ENCODE measurements around the gene TMEM131.
"Not testable (repeated sequence)": the region's sequence is repeated elsewhere in the genome, so short reads cannot be mapped to it uniquely, and the experiment has no call there.

The TMEM131 gene

DNA sequence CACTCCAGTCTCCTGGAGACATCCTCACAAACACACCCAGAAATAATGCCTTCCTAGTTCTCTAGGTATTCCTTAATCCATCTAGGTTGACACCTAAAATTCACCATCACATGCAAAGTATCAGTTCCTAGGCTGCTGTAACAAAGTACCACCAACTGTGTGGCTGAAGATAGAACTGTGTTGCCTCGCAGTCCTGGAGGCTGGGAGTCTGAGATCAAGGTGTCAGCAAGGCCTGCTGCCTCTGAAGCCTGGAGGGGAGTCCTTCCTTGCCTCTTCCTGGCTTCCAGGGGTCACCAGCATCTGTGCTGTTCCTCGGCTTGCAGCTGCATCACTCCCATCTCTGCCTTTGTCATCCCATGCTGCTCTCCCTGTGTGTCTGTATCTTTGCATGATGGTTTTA is 36.3 kb upstream of the TMEM131 start:
- Histone ChIP-seq H3K27me3 (ENCODE audit: control insufficient read depth in 1 of 2, insufficient read depth in 2 of 2, low read length in 2 of 2) (no peaks in the 10 kb centered on the region), H3K36me3 (ENCODE audit: insufficient read depth, low read length) (no peaks in the 10 kb centered on the region), H3K9me3 (ENCODE audit: low read length) (no peaks in the 10 kb centered on the region), H3K27ac (ENCODE audit: low read depth, low read length) (no peak overlapping the region), H3K4me3 (ENCODE audit: low read depth in 1 of 2, low read length in 2 of 2) (no peak overlapping the region), H3K4me1 (ENCODE audit: insufficient read depth, low read length) (peaks cover 9% of the 10 kb centered on the region), H3K9ac (ENCODE audit: low read length) (no peak overlapping the region)

GRCh38 chr2:98029718-98030222 is 34.0 kb upstream of the TMEM131 start:
- no peaks in the 10 kb centered on the region for H3K4me1 ChIP-seq (ENCODE audit: insufficient read depth, low read length)
- H3K4me3 ChIP-seq (ENCODE audit: low read depth in 1 of 2, low read length in 2 of 2): no peak overlapping the region
- H3K27me3 ChIP-seq (ENCODE audit: control insufficient read depth in 1 of 2, insufficient read depth in 2 of 2, low read length in 2 of 2): no peaks in the 10 kb centered on the region
- no peak overlapping the region for H3K9ac ChIP-seq (ENCODE audit: low read length)
- no peaks in the 10 kb centered on the region for H3K36me3 ChIP-seq (ENCODE audit: insufficient read depth, low read length)
- H3K27ac ChIP-seq (ENCODE audit: low read depth, low read length): no peak overlapping the region
- no peaks in the 10 kb centered on the region for H3K9me3 ChIP-seq (ENCODE audit: low read length)

DNA sequence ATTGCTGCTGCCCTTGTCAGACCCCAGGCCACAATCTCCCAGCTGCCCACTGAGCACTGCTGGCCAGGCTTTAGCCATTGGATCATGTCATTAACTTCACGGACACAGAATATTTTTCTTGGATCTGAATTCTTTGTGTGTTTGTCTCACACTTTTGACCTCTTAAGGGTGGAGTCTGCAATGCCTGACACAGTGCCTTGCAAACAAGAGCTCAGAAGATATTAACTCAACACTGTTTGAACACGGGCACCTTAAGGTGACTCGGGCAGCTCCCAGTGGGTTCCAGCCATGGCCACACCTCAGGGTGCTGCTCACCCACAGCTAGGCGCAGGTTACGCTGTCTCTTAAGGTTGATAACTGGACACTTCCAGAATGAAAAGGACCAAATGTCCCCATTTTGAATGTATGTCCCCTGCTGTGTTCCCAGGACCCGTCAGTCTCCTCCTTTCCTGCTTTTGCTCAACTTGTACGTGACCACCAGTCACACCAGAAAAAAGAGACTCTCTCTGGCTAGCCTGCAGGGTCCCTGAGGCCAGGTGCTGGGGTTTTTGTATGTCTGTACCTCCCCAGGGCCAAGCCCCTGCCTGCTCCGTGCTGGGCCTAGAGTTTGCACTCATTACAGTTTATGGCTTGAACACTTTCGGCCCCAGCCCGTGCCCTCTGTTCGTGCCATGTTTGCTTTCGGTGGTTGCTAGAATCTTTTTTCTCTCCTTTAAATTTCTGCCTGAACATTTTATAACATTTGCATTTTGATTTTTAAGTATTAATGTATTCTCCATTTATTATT is 33.4 kb upstream of the TMEM131 start:
- Histone ChIP-seq H3K36me3 (ENCODE audit: insufficient read depth, low read length) (no peaks in the 10 kb centered on the region), H3K27me3 (ENCODE audit: control insufficient read depth in 1 of 2, insufficient read depth in 2 of 2, low read length in 2 of 2) (no peaks in the 10 kb centered on the region), H3K4me3 (ENCODE audit: low read depth in 1 of 2, low read length in 2 of 2) (no peak overlapping the region), H3K4me1 (ENCODE audit: insufficient read depth, low read length) (no peaks in the 10 kb centered on the region), H3K9ac (ENCODE audit: low read length) (no peak overlapping the region), H3K9me3 (ENCODE audit: low read length) (no peaks in the 10 kb centered on the region), H3K27ac (ENCODE audit: low read depth, low read length) (no peak overlapping the region)

- Histone ChIP-seq H3K27ac (ENCODE audit: low read depth, low read length) (no peak overlapping the region), H3K4me3 (ENCODE audit: low read depth in 1 of 2, low read length in 2 of 2) (no peak overlapping the region), H3K4me1 (ENCODE audit: insufficient read depth, low read length) (no peaks in the 10 kb centered on the region), H3K9ac (ENCODE audit: low read length) (no peak overlapping the region), H3K9me3 (ENCODE audit: low read length) (no peaks in the 10 kb centered on the region), H3K36me3 (ENCODE audit: insufficient read depth, low read length) (no peaks in the 10 kb centered on the region), H3K27me3 (ENCODE audit: control insufficient read depth in 1 of 2, insufficient read depth in 2 of 2, low read length in 2 of 2) (no peaks in the 10 kb centered on the region)
Measured at GRCh38 chr2:98028101-98028561, 32.4 kb upstream of the TMEM131 start.

GRCh38 chr2:98027538-98027937 is 31.8 kb upstream of the TMEM131 start:
- Histone ChIP-seq H3K9ac (ENCODE audit: low read length) (no peak overlapping the region), H3K4me1 (ENCODE audit: insufficient read depth, low read length) (no peaks in the 10 kb centered on the region), H3K36me3 (ENCODE audit: insufficient read depth, low read length) (no peaks in the 10 kb centered on the region), H3K9me3 (ENCODE audit: low read length) (no peaks in the 10 kb centered on the region), H3K4me3 (ENCODE audit: low read depth in 1 of 2, low read length in 2 of 2) (no peak overlapping the region), H3K27ac (ENCODE audit: low read depth, low read length) (no peak overlapping the region), H3K27me3 (ENCODE audit: control insufficient read depth in 1 of 2, insufficient read depth in 2 of 2, low read length in 2 of 2) (no peaks in the 10 kb centered on the region)

GRCh38 chr2:98026927-98027522 is 31.3 kb upstream of the TMEM131 start:
- Histone ChIP-seq H3K9me3 (ENCODE audit: low read length) (no peaks in the 10 kb centered on the region), H3K27me3 (ENCODE audit: control insufficient read depth in 1 of 2, insufficient read depth in 2 of 2, low read length in 2 of 2) (no peaks in the 10 kb centered on the region), H3K27ac (ENCODE audit: low read depth, low read length) (no peak overlapping the region), H3K4me3 (ENCODE audit: low read depth in 1 of 2, low read length in 2 of 2) (no peak overlapping the region), H3K9ac (ENCODE audit: low read length) (no peak overlapping the region), H3K36me3 (ENCODE audit: insufficient read depth, low read length) (no peaks in the 10 kb centered on the region), H3K4me1 (ENCODE audit: insufficient read depth, low read length) (no peaks in the 10 kb centered on the region)

DNA sequence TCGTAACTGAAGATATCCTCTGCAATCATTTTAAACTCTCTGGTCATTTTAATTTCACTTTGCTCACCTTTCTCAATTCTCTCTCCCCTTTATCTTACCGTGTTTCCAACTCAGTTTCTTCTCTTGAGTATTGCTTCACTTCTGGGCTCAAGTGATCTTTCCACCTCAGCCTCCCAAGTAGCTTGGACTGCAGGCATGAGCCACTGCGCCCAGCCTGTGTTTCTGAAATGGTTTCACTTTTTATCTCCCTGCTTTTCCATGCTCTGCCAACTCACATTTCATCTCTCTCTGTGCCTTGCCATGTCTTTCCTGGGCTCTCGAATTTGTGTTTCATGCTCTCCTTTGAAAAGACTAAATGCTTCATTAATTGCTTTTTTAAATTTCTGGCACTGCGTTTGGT is 30.5 kb upstream of the TMEM131 start:
- H3K4me3 ChIP-seq (ENCODE audit: low read depth in 1 of 2, low read length in 2 of 2): peak overlapping the region in 1 of 2 donors; percentile 10
- no peak overlapping the region for H3K9ac ChIP-seq (ENCODE audit: low read length)
- no peaks in the 10 kb centered on the region for H3K9me3 ChIP-seq (ENCODE audit: low read length)
- H3K27me3 ChIP-seq (ENCODE audit: control insufficient read depth in 1 of 2, insufficient read depth in 2 of 2, low read length in 2 of 2): no peaks in the 10 kb centered on the region
- no peak overlapping the region for H3K27ac ChIP-seq (ENCODE audit: low read depth, low read length)
- H3K36me3 ChIP-seq (ENCODE audit: insufficient read depth, low read length): no peaks in the 10 kb centered on the region
- no peaks in the 10 kb centered on the region for H3K4me1 ChIP-seq (ENCODE audit: insufficient read depth, low read length)

DNA sequence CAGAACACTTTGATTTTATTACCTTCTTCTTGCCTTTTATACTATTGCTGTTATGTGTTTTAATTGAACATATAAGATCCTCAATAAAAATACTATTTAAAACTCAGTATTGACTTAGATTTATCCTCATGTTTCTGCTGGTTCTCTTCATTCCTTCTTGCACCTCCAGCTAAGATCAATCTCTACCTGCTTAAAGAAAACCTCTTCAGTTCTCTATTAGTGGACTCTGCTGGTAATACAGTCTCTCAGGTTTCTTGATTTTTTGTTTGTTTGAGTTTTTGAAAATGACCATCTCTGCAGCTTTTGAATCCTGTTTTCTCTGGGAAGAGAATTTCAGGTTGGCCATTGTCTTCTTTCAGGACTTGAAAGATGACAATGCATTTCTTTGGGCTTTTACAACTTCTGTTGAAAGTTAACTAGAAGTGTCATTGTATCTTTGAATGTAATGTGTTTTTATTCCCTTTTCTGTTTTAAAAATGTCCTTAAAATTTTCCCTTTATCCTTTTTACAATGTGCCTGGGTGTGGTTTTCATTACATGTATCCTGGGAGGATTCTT is 29.8 kb upstream of the TMEM131 start:
- Histone ChIP-seq H3K27ac (ENCODE audit: low read depth, low read length) (no peak overlapping the region), H3K4me3 (ENCODE audit: low read depth in 1 of 2, low read length in 2 of 2) (no peak overlapping the region)

GRCh38 chr2:98022067-98022466 is 26.3 kb upstream of the TMEM131 start:
- not testable (repeated sequence) for H3K27ac ChIP-seq (ENCODE audit: low read depth, low read length); H3K36me3 ChIP-seq (ENCODE audit: insufficient read depth, low read length); H3K9me3 ChIP-seq (ENCODE audit: low read length); H3K4me3 ChIP-seq (ENCODE audit: low read depth in 1 of 2, low read length in 2 of 2); H3K4me1 ChIP-seq (ENCODE audit: insufficient read depth, low read length); H3K9ac ChIP-seq (ENCODE audit: low read length); H3K27me3 ChIP-seq (ENCODE audit: control insufficient read depth in 1 of 2, insufficient read depth in 2 of 2, low read length in 2 of 2)

More for the DNA sequence above, 29.8 kb upstream of the TMEM131 start:
- Histone ChIP-seq H3K9ac (ENCODE audit: low read length) (no peak overlapping the region), H3K27me3 (ENCODE audit: control insufficient read depth in 1 of 2, insufficient read depth in 2 of 2, low read length in 2 of 2) (no peaks in the 10 kb centered on the region), H3K9me3 (ENCODE audit: low read length) (no peaks in the 10 kb centered on the region), H3K36me3 (ENCODE audit: insufficient read depth, low read length) (no peaks in the 10 kb centered on the region), H3K4me1 (ENCODE audit: insufficient read depth, low read length) (no peaks in the 10 kb centered on the region)

- Histone ChIP-seq H3K4me3 (ENCODE audit: low read depth in 1 of 2, low read length in 2 of 2) (no peak overlapping the region), H3K9me3 (ENCODE audit: low read length) (no peaks in the 10 kb centered on the region), H3K27ac (ENCODE audit: low read depth, low read length) (no peak overlapping the region), H3K9ac (ENCODE audit: low read length) (no peak overlapping the region), H3K4me1 (ENCODE audit: insufficient read depth, low read length) (no peaks in the 10 kb centered on the region), H3K27me3 (ENCODE audit: control insufficient read depth in 1 of 2, insufficient read depth in 2 of 2, low read length in 2 of 2) (no peaks in the 10 kb centered on the region), H3K36me3 (ENCODE audit: insufficient read depth, low read length) (no peaks in the 10 kb centered on the region)
Measured at GRCh38 chr2:98020992-98021713, 25.4 kb upstream of the TMEM131 start.

- Histone ChIP-seq H3K27me3 (ENCODE audit: control insufficient read depth in 1 of 2, insufficient read depth in 2 of 2, low read length in 2 of 2) (no peaks in the 10 kb centered on the region), H3K27ac (ENCODE audit: low read depth, low read length) (no peak overlapping the region), H3K4me3 (ENCODE audit: low read depth in 1 of 2, low read length in 2 of 2) (no peak overlapping the region), H3K9me3 (ENCODE audit: low read length) (no peaks in the 10 kb centered on the region), H3K4me1 (ENCODE audit: insufficient read depth, low read length) (no peaks in the 10 kb centered on the region), H3K9ac (ENCODE audit: low read length) (no peak overlapping the region), H3K36me3 (ENCODE audit: insufficient read depth, low read length) (no peaks in the 10 kb centered on the region)
Measured at GRCh38 chr2:98020516-98020915, 24.8 kb upstream of the TMEM131 start.
